ENCODE results near the gene ANKDD1B. TPM values are rescaled to one million over a fixed set of nuclear protein-coding genes. Genes with fewer than 3 reads are reported as not detected.

ANKDD1B gene
- total and polyA plus RNA-seq, 2 experiments from 2014 or later: 0.15 TPM; not detected in 1

- H3K27ac ChIP-seq: no peak overlapping the region
- no peaks in the 10 kb centered on the region for H3F3A ChIP-seq (ENCODE audit: insufficient read depth)
- H3K4me3 ChIP-seq: no peak overlapping the region
- no peaks in the 10 kb centered on the region for H3K79me2 ChIP-seq (ENCODE audit: insufficient read depth)
- H4K20me1 ChIP-seq (ENCODE audit: insufficient read depth): no peaks in the 10 kb centered on the region
- no peaks in the 10 kb centered on the region for H3K36me3 ChIP-seq (ENCODE audit: low read depth)
- H3K4me2 ChIP-seq (ENCODE audit: unreplicated experiment): no peak overlapping the region
- no peak overlapping the region for H3K9ac ChIP-seq
- H3K9me2 ChIP-seq (ENCODE audit: insufficient read depth): no peaks in the 10 kb centered on the region
- TF ChIP-seq EZH2 (IDR thresholded peaks at IDR 0.05; ENCODE audit: insufficient read depth, poor library complexity, severe bottlenecking): no peak
- no peak for TF ChIP-seq EZH2phosphoT487 (IDR thresholded peaks at IDR 0.05; ENCODE audit: insufficient read depth, low read depth)
- no peaks in the 10 kb centered on the region for H3K4me1 ChIP-seq (ENCODE audit: insufficient read depth)
- 96 to 98% methylated on average over 2 of the region's 2 CpGs for WGBS, 2 experiments (ENCODE audit: low coverage in 1 of 2, low lambda C conversion rate in 2 of 2, missing lambda C conversion rate in 2 of 2)
- DNase-seq: no peak
- in situ Hi-C loops (cut with MboI): no loop called here
- no peaks in the 10 kb centered on the region for H3K27me3 ChIP-seq (replicated peaks; ENCODE audit: insufficient read depth)
- no peak overlapping the region for H2AFZ ChIP-seq
- H3K9me3 ChIP-seq (ENCODE audit: low read depth): no peaks in the 10 kb centered on the region
These were observed 57.2 kb downstream of the ANKDD1B start for GRCh38 chr5:75668445-75668844.

GRCh38 chr5:75668977-75669689 is 57.9 kb downstream of the ANKDD1B start:
- Histone ChIP-seq H3K9me2 (ENCODE audit: insufficient read depth) (no peaks in the 10 kb centered on the region), H3K4me3 (no peak overlapping the region), H3K36me3 (ENCODE audit: low read depth) (no peaks in the 10 kb centered on the region), H3K27ac (no peak overlapping the region), H2AFZ (no peak overlapping the region), H3K27me3 (replicated peaks; ENCODE audit: insufficient read depth) (no peaks in the 10 kb centered on the region), H4K20me1 (ENCODE audit: insufficient read depth) (no peaks in the 10 kb centered on the region), H3K4me2 (ENCODE audit: unreplicated experiment) (no peak overlapping the region), H3K79me2 (ENCODE audit: insufficient read depth) (no peaks in the 10 kb centered on the region), H3K9me3 (ENCODE audit: low read depth) (no peaks in the 10 kb centered on the region), H3K9ac (no peak overlapping the region), H3K4me1 (ENCODE audit: insufficient read depth) (no peaks in the 10 kb centered on the region), H3F3A (ENCODE audit: insufficient read depth) (no peaks in the 10 kb centered on the region)
- TF ChIP-seq EZH2phosphoT487 (IDR thresholded peaks at IDR 0.05; ENCODE audit: insufficient read depth, low read depth) (no peak), EZH2 (IDR thresholded peaks at IDR 0.05; ENCODE audit: insufficient read depth, poor library complexity, severe bottlenecking) (no peak)
- DNase-seq: no peak
- in situ Hi-C loops (cut with MboI): no loop called here
- WGBS, 2 experiments (ENCODE audit: low coverage in 1 of 2, low lambda C conversion rate in 2 of 2, missing lambda C conversion rate in 2 of 2): 79 to 80% methylated on average over 10 of the region's 10 CpGs

- TF ChIP-seq EZH2 (IDR thresholded peaks at IDR 0.05; ENCODE audit: insufficient read depth, poor library complexity, severe bottlenecking) (no peak), EZH2phosphoT487 (IDR thresholded peaks at IDR 0.05; ENCODE audit: insufficient read depth, low read depth) (no peak)
- 70 to 75% methylated on average over 3 of the region's 3 CpGs for WGBS, 2 experiments (ENCODE audit: low coverage in 1 of 2, low lambda C conversion rate in 2 of 2, missing lambda C conversion rate in 2 of 2)
These were observed 59.3 kb downstream of the ANKDD1B start for GRCh38 chr5:75670577-75670976.

GRCh38 chr5:75671506-75671905 is 60.3 kb downstream of the ANKDD1B start:
- WGBS, 2 experiments (ENCODE audit: low coverage in 1 of 2, low lambda C conversion rate in 2 of 2, missing lambda C conversion rate in 2 of 2): 48 to 49% methylated on average over 2 of the region's 2 CpGs
- H3K9ac ChIP-seq: no peak overlapping the region
- no peaks in the 10 kb centered on the region for H3K9me3 ChIP-seq (ENCODE audit: low read depth)
- H3K4me2 ChIP-seq (ENCODE audit: unreplicated experiment): no peak overlapping the region
- no peaks in the 10 kb centered on the region for H3K36me3 ChIP-seq (ENCODE audit: low read depth)
- no peak overlapping the region for H3K4me3 ChIP-seq
- H4K20me1 ChIP-seq (ENCODE audit: insufficient read depth): no peaks in the 10 kb centered on the region
- no peaks in the 10 kb centered on the region for H3K27me3 ChIP-seq (replicated peaks; ENCODE audit: insufficient read depth)
- in situ Hi-C loops (cut with MboI): no loop called here
- no peaks in the 10 kb centered on the region for H3K79me2 ChIP-seq (ENCODE audit: insufficient read depth)
- no peak overlapping the region for H2AFZ ChIP-seq
- no peak for DNase-seq
- H3K27ac ChIP-seq: no peak overlapping the region
- no peaks in the 10 kb centered on the region for H3F3A ChIP-seq (ENCODE audit: insufficient read depth)
- no peaks in the 10 kb centered on the region for H3K9me2 ChIP-seq (ENCODE audit: insufficient read depth)
- H3K4me1 ChIP-seq (ENCODE audit: insufficient read depth): no peaks in the 10 kb centered on the region
- TF ChIP-seq EZH2 (IDR thresholded peaks at IDR 0.05; ENCODE audit: insufficient read depth, poor library complexity, severe bottlenecking) (no peak), EZH2phosphoT487 (IDR thresholded peaks at IDR 0.05; ENCODE audit: insufficient read depth, low read depth) (no peak)

More at GRCh38 chr5:75670577-75670976, 59.3 kb downstream of the ANKDD1B start:
- in situ Hi-C loops (cut with MboI): no loop called here
- Histone ChIP-seq H3K79me2 (ENCODE audit: insufficient read depth) (no peaks in the 10 kb centered on the region), H3K9ac (no peak overlapping the region), H3K9me2 (ENCODE audit: insufficient read depth) (no peaks in the 10 kb centered on the region), H3K4me2 (ENCODE audit: unreplicated experiment) (no peak overlapping the region), H3K4me3 (no peak overlapping the region), H3F3A (ENCODE audit: insufficient read depth) (no peaks in the 10 kb centered on the region), H2AFZ (no peak overlapping the region), H3K4me1 (ENCODE audit: insufficient read depth) (no peaks in the 10 kb centered on the region), H3K9me3 (ENCODE audit: low read depth) (no peaks in the 10 kb centered on the region), H3K27ac (no peak overlapping the region), H3K36me3 (ENCODE audit: low read depth) (no peaks in the 10 kb centered on the region), H4K20me1 (ENCODE audit: insufficient read depth) (no peaks in the 10 kb centered on the region), H3K27me3 (replicated peaks; ENCODE audit: insufficient read depth) (no peaks in the 10 kb centered on the region)
- DNase-seq: no peak

All from GM23248 (cell line).